ENCODE results near the gene TNN.

TNN gene

DNA sequence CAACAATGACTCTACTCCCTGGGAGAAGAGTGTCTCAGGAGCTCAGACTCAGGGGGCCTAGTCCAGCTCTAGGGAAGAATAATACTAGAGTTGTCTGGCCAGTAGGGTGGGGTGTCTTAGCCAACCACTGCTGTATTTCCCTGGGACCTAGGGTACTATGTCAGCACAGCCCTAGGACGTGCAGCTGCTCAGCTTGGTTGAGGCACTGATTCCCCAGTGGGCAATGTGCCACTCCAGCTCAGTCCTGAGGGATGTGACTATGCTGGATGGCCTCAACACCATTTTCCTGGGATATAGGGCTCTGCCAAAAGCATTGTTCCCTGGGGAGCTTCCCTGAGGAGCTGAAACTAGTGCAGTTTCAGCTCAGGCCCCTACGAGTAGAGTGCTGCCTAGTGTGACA, 47.4 kb downstream of the TNN start:
- TF ChIP-seq, protein P1, sequence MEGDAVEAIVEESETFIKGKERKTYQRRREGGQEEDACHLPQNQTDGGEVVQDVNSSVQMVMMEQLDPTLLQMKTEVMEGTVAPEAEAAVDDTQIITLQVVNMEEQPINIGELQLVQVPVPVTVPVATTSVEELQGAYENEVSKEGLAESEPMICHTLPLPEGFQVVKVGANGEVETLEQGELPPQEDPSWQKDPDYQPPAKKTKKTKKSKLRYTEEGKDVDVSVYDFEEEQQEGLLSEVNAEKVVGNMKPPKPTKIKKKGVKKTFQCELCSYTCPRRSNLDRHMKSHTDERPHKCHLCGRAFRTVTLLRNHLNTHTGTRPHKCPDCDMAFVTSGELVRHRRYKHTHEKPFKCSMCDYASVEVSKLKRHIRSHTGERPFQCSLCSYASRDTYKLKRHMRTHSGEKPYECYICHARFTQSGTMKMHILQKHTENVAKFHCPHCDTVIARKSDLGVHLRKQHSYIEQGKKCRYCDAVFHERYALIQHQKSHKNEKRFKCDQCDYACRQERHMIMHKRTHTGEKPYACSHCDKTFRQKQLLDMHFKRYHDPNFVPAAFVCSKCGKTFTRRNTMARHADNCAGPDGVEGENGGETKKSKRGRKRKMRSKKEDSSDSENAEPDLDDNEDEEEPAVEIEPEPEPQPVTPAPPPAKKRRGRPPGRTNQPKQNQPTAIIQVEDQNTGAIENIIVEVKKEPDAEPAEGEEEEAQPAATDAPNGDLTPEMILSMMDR (IDR thresholded peaks at IDR 0.05; ENCODE audit: insufficient read depth, low read depth, low read length, missing control alignments), result no peak
- no peak for DNase-seq (ENCODE audit: low read depth)
- H3K4me3 ChIP-seq (ENCODE audit: low read depth, low read length), result no peak overlapping the region

DNA sequence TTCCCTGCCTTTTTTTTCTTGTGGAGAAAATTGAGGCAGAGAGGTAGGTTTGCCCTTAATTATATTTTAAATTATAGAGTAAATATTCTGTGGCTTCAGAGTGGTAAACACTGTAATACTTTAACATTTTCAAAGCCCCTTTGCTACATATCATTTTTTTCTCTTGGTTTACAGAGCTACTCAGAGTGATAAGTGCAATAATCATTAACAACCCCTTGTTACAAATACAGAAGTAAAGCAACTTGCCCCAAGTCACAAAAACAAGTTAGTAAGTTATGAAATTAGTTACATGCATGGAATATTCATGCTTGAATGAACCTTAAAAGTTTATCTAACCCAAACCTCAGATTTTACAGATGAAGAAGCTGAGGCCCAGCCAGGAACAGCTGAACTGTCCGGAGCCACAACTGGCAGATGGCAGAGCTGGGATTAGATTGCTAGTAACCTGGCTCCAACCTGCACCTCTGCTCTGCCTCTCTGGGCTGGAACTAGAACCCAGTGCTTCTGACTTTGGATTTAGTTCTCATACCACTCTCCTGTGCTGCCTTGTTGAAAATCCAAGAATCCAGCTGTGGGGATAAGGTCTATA, 48.7 kb downstream of the TNN start:
- no peak overlapping the region for H3K4me3 ChIP-seq (ENCODE audit: low read depth, low read length)
- TF ChIP-seq, protein P1 (IDR thresholded peaks at IDR 0.05; ENCODE audit: insufficient read depth, low read depth, low read length, missing control alignments), result no peak
- DNase-seq (ENCODE audit: low read depth), result no peak

DNA sequence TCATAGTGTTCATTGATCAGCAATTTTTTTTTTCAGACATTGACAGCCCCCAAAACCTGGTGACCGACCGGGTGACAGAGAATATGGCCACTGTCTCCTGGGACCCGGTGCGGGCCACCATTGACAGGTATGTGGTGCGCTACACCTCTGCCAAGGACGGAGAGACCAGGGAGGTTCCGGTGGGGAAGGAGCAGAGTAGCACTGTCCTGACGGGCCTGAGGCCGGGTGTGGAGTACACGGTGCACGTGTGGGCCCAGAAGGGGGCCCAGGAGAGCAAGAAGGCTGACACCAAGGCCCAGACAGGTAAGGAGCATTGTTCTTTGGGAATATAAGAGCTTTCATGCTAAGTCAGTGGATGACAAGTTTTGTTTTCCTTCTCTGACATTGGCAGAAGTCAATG, 49.3 kb downstream of the TNN start:
- no peak overlapping the region for H3K4me3 ChIP-seq (ENCODE audit: low read depth, low read length)
- no peak for DNase-seq (ENCODE audit: low read depth)
- TF ChIP-seq, protein P1 (IDR thresholded peaks at IDR 0.05; ENCODE audit: insufficient read depth, low read depth, low read length, missing control alignments), result no peak

DNA sequence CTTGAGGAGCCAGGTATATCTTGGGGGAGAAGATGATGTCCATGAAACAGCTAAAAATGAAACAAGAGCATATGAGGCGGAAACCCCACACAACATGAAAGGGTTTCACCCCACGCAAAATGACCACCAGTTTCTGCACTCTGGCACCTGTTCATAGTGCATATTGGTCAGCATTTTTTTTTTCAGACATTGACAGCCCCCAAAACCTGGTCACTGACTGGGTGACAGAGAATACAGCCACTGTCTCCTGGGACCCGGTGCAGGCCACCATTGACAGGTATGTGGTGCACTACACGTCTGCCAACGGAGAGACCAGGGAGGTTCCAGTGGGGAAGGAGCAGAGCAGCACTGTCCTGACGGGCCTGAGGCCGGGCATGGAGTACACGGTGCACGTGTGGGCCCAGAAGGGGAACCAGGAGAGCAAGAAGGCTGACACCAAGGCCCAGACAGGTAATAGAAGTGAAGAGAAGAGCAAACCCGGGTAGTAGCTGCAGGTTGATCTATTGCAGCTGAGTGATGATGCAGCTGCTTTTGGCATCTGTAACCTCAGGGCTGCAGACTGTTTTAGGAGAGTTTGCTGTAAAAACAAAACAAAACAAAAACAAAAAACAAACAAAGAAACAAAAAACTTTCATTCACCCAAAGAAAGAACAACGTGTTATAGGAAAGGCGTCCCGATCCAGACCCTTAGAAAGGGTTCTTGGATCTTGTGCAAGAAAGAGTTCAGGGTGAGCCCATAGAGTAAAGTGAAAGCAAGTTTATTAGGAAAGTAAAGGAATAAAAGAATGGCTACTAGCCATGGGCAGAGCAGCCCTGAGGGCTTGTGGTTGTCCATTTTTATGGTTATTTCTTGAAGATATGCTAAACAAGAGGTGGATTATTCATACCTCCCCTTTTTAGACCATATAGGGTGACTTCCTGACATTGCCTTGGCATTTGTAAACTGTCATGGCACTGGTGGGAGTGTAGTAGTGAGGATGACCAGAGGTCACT, 51.0 kb downstream of the TNN start:
- no peak overlapping the region for H3K4me3 ChIP-seq (ENCODE audit: low read depth, low read length)
- TF ChIP-seq, protein P1 (IDR thresholded peaks at IDR 0.05; ENCODE audit: insufficient read depth, low read depth, low read length, missing control alignments), result no peak
- peak; percentile 28 for DNase-seq (ENCODE audit: low read depth)

DNA sequence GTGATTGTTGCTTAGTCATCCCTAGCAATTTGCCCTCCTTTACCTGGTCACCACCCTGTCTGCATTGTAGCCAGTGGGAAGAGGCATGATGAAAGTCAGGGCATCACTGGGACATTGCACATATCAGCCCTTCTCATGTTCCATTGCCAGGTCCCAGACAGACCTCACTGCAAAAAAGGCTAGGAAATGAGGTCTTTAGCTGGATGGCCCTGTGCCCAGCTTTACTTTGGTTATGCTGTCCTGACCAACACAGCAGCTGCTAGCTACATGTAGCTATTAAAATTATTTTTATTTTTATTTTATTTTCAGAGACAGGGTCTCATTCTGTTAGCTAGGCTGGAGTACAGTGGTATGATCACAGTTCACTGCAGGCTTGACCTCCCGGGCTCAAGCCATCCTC, 52.9 kb downstream of the TNN start:
- TF ChIP-seq, protein P1 (IDR thresholded peaks at IDR 0.05; ENCODE audit: insufficient read depth, low read depth, low read length, missing control alignments), result no peak
- no peak overlapping the region for H3K4me3 ChIP-seq (ENCODE audit: low read depth, low read length)
- no peak for DNase-seq (ENCODE audit: low read depth)

DNA sequence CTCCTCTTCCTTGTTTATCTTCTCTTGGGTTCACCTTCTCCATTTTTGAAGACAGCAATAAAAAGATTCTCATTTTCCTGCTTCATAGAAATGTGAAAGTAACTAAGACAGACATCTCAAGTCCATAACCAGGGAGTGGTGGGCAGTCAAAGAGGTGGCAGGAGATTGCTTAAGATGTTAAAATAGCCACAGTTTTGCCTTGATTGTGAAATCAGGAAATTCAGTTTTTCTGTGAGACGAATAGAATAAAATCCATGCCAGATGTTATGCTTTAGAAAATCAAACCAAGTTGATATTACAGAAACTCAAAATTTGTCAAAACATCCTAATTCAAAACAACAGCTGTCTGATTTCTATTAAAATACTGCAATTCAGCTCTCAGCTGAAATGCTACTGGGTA, 57.2 kb downstream of the TNN start:
- no peak overlapping the region for H3K4me3 ChIP-seq (ENCODE audit: low read depth, low read length)
- TF ChIP-seq, protein P1 (IDR thresholded peaks at IDR 0.05; ENCODE audit: insufficient read depth, low read depth, low read length, missing control alignments), result no peak

More for the DNA sequence above, 57.2 kb downstream of the TNN start:
- no peak for DNase-seq (ENCODE audit: low read depth)

Data from GM12865 (cell line).